Measurements from ENCODE around the gene FNDC3B.

- TF ChIP-seq, protein P1, sequence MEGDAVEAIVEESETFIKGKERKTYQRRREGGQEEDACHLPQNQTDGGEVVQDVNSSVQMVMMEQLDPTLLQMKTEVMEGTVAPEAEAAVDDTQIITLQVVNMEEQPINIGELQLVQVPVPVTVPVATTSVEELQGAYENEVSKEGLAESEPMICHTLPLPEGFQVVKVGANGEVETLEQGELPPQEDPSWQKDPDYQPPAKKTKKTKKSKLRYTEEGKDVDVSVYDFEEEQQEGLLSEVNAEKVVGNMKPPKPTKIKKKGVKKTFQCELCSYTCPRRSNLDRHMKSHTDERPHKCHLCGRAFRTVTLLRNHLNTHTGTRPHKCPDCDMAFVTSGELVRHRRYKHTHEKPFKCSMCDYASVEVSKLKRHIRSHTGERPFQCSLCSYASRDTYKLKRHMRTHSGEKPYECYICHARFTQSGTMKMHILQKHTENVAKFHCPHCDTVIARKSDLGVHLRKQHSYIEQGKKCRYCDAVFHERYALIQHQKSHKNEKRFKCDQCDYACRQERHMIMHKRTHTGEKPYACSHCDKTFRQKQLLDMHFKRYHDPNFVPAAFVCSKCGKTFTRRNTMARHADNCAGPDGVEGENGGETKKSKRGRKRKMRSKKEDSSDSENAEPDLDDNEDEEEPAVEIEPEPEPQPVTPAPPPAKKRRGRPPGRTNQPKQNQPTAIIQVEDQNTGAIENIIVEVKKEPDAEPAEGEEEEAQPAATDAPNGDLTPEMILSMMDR (IDR thresholded peaks at IDR 0.05 in 8 of 11, conservative IDR thresholded peaks at IDR 0.05 in 3 of 11) = no peak
- TF ChIP-seq POLR2AphosphoS5 (IDR thresholded peaks at IDR 0.05) = no peak
- TF ChIP-seq POLR2A (IDR thresholded peaks at IDR 0.05) = no peak
These were observed 38.9 kb downstream of the FNDC3B start for GRCh38 chr3:172078244-172078643.
